Naive B cell (primary cell): Measurements from ENCODE around the gene DCBLD2. TPM values are rescaled to one million over a fixed set of nuclear protein-coding genes. Genes with fewer than 3 reads are reported as not detected.
A peak's percentile ranks its signal among the peaks of the same experiment; 100 is the strongest.

Source experiments
- ATAC-seq, 2 donors: fragments of 150-1000 bp; cut with Tn5 transposase; 2 replicates each; pipeline ENCODE4 v1.10.0; 2021; ENCODE audit warnings: low read depth in 2 of 2, mild to moderate bottlenecking in 2 of 2, moderate library complexity in 2 of 2
- DNase-seq: peaks from one replicate; pipeline ENCODE4 v3.0.0; 2022
- H3K27ac Mint-ChIP-seq, 6 donors: one replicate each; pipeline ENCODE4 v1.8.0; 2020 to 2022; ENCODE audit warnings: mild to moderate bottlenecking in 6 of 6, mixed read lengths in 6 of 6, moderate library complexity in 5 of 6, inconsistent platforms in 2 of 6
- H3K27me3 Mint-ChIP-seq, 3 donors: one replicate each; pipeline ENCODE4 v1.8.0; 2021 to 2022; ENCODE audit warnings: mixed read lengths in 3 of 3, mild to moderate bottlenecking in 1 of 3
- H3K36me3 Mint-ChIP-seq, 2 donors: one replicate each; pipeline ENCODE4 v1.8.0; 2020 to 2022; ENCODE audit warnings: mixed read lengths in 2 of 2, inconsistent platforms in 1 of 2, mild to moderate bottlenecking in 1 of 2
- H3K4me1 Mint-ChIP-seq, 3 donors: one replicate each; pipeline ENCODE4 v1.8.0; 2020 to 2022; ENCODE audit warnings: mixed read lengths in 3 of 3, inconsistent platforms in 1 of 3, mild to moderate bottlenecking in 1 of 3, moderate library complexity in 1 of 3
- H3K4me3 Mint-ChIP-seq, 8 donors: one replicate each; pipeline ENCODE4 v1.8.0; 2020 to 2022; ENCODE audit warnings: mild to moderate bottlenecking in 8 of 8, mixed read lengths in 8 of 8, moderate library complexity in 8 of 8, inconsistent platforms in 2 of 8
- H3K9me3 Mint-ChIP-seq, 7 donors: one replicate each; pipeline ENCODE4 v1.8.0; 2020 to 2022; ENCODE audit warnings: mixed read lengths in 7 of 7, mild to moderate bottlenecking in 5 of 7, inconsistent platforms in 2 of 7, moderate library complexity in 1 of 7
- polyA plus RNA-seq, 6 donors: library from polyadenylated mRNA; unstranded; fragments of 300-500 nt; fragmentation: Illumina TruSeq; gene quantifications; one replicate each; pipeline ENCODE4 v1.2.3, GENCODE V29; 2021; ENCODE audit warnings: low read depth in 6 of 6

The DCBLD2 gene
- polyA plus RNA-seq, 6 donors from 2014 or later = 0.27 to 2.7 (median 1.7) TPM; not detected in 1

GRCh38 chr3:98791341-98792325 lies 109.9 kb downstream of the DCBLD2 start:
- no peaks in the 10 kb centered on the region for H3K9me3 Mint-ChIP-seq
- no peak overlapping the region for H3K4me3 Mint-ChIP-seq
- no peaks in the 10 kb centered on the region for H3K27me3 Mint-ChIP-seq
- H3K4me1 Mint-ChIP-seq = no peaks in the 10 kb centered on the region
- ATAC-seq (no peak), DNase-seq (no peak)
- no peak overlapping the region for H3K27ac Mint-ChIP-seq
- no peaks in the 10 kb centered on the region for H3K36me3 Mint-ChIP-seq

- Mint-ChIP-seq H3K27ac (peak overlapping the region in 2 of 6 donors; percentile 25 to 49), H3K4me3 (no peak overlapping the region), H3K4me1 (no peaks in the 10 kb centered on the region), H3K36me3 (no peaks in the 10 kb centered on the region), H3K9me3 (no peaks in the 10 kb centered on the region), H3K27me3 (no peaks in the 10 kb centered on the region)
- ATAC-seq = no peak
- no peak for DNase-seq
Measured at GRCh38 chr3:98788651-98789050, 112.8 kb downstream of the DCBLD2 start.

GRCh38 chr3:98787181-98787580 lies 114.3 kb downstream of the DCBLD2 start:
- Mint-ChIP-seq H3K36me3 (no peaks in the 10 kb centered on the region), H3K4me3 (no peak overlapping the region), H3K4me1 (peaks cover 0 to 3% (median 0%) of the 10 kb centered on the region in 3 donors), H3K27me3 (no peaks in the 10 kb centered on the region), H3K27ac (no peak overlapping the region), H3K9me3 (no peaks in the 10 kb centered on the region)
- ATAC-seq (no peak), DNase-seq (no peak)

- Mint-ChIP-seq H3K4me1 (peaks cover 0 to 3% (median 0%) of the 10 kb centered on the region in 3 donors), H3K27me3 (no peaks in the 10 kb centered on the region), H3K36me3 (no peaks in the 10 kb centered on the region), H3K27ac (no peak overlapping the region), H3K9me3 (no peaks in the 10 kb centered on the region), H3K4me3 (no peak overlapping the region)
- ATAC-seq = no peak
- no peak for DNase-seq
Measured at GRCh38 chr3:98786364-98787006, 115.0 kb downstream of the DCBLD2 start.

- Mint-ChIP-seq H3K27me3 (no peaks in the 10 kb centered on the region), H3K4me1 (peaks cover 0 to 3% (median 0%) of the 10 kb centered on the region in 3 donors), H3K27ac (no peak overlapping the region), H3K9me3 (no peaks in the 10 kb centered on the region), H3K36me3 (no peaks in the 10 kb centered on the region), H3K4me3 (no peak overlapping the region)
- DNase-seq (no peak), ATAC-seq (no peak)
Measured at GRCh38 chr3:98784666-98785600, 116.6 kb downstream of the DCBLD2 start.

- no peak for DNase-seq
- Mint-ChIP-seq H3K4me1 (peaks cover 0 to 3% (median 0%) of the 10 kb centered on the region in 3 donors), H3K9me3 (no peaks in the 10 kb centered on the region), H3K27me3 (no peaks in the 10 kb centered on the region), H3K4me3 (no peak overlapping the region), H3K36me3 (no peaks in the 10 kb centered on the region), H3K27ac (peak overlapping the region in 1 of 6 donors; percentile 22)
- ATAC-seq = no peak
Measured at GRCh38 chr3:98784042-98784441, 117.5 kb downstream of the DCBLD2 start.

- ATAC-seq = no peak
- H3K36me3 Mint-ChIP-seq = no peaks in the 10 kb centered on the region
- H3K27ac Mint-ChIP-seq = no peak overlapping the region
Measured at GRCh38 chr3:98782824-98783500, 118.5 kb downstream of the DCBLD2 start.

GRCh38 chr3:98780343-98780742 lies 121.2 kb downstream of the DCBLD2 start:
- Mint-ChIP-seq H3K4me3 (no peak overlapping the region), H3K27me3 (peaks cover 0 to 4% (median 0%) of the 10 kb centered on the region in 3 donors), H3K36me3 (no peaks in the 10 kb centered on the region), H3K9me3 (no peaks in the 10 kb centered on the region), H3K4me1 (peaks cover 0 to 3% (median 0%) of the 10 kb centered on the region in 3 donors), H3K27ac (no peak overlapping the region)
- no peak for ATAC-seq
- DNase-seq = no peak

More at GRCh38 chr3:98782824-98783500, 118.5 kb downstream of the DCBLD2 start:
- H3K4me3 Mint-ChIP-seq = no peak overlapping the region
- peaks cover 0 to 2% (median 0%) of the 10 kb centered on the region in 3 donors for H3K27me3 Mint-ChIP-seq
- H3K4me1 Mint-ChIP-seq = peaks cover 0 to 3% (median 0%) of the 10 kb centered on the region in 3 donors
- no peaks in the 10 kb centered on the region for H3K9me3 Mint-ChIP-seq
- DNase-seq = no peak

GRCh38 chr3:98779541-98780335 lies 121.8 kb downstream of the DCBLD2 start:
- no peak for ATAC-seq
- Mint-ChIP-seq H3K9me3 (no peaks in the 10 kb centered on the region), H3K27ac (no peak overlapping the region), H3K27me3 (peaks cover 0 to 4% (median 0%) of the 10 kb centered on the region in 3 donors), H3K4me1 (peaks cover 0 to 3% (median 0%) of the 10 kb centered on the region in 3 donors), H3K36me3 (no peaks in the 10 kb centered on the region), H3K4me3 (no peak overlapping the region)
- no peak for DNase-seq

GRCh38 chr3:98778852-98779413 lies 122.6 kb downstream of the DCBLD2 start:
- Mint-ChIP-seq H3K27me3 (peaks cover 0 to 4% (median 0%) of the 10 kb centered on the region in 3 donors), H3K27ac (no peak overlapping the region), H3K36me3 (no peaks in the 10 kb centered on the region), H3K9me3 (no peaks in the 10 kb centered on the region), H3K4me1 (peaks cover 0 to 3% (median 0%) of the 10 kb centered on the region in 3 donors), H3K4me3 (no peak overlapping the region)
- DNase-seq (no peak), ATAC-seq (no peak)

- Mint-ChIP-seq H3K4me1 (peaks cover 0 to 3% (median 0%) of the 10 kb centered on the region in 3 donors), H3K9me3 (no peaks in the 10 kb centered on the region), H3K27me3 (peaks cover 0 to 4% (median 0%) of the 10 kb centered on the region in 3 donors), H3K4me3 (no peak overlapping the region), H3K27ac (no peak overlapping the region), H3K36me3 (no peaks in the 10 kb centered on the region)
- DNase-seq = no peak
- no peak for ATAC-seq
Measured at GRCh38 chr3:98778383-98778782, 123.1 kb downstream of the DCBLD2 start.

- peaks cover 0 to 4% (median 0%) of the 10 kb centered on the region in 3 donors for H3K27me3 Mint-ChIP-seq
Measured at GRCh38 chr3:98777801-98778220, 123.7 kb downstream of the DCBLD2 start.

More at GRCh38 chr3:98777801-98778220, 123.7 kb downstream of the DCBLD2 start:
- no peaks in the 10 kb centered on the region for H3K9me3 Mint-ChIP-seq
- no peaks in the 10 kb centered on the region for H3K4me1 Mint-ChIP-seq
- no peak overlapping the region for H3K4me3 Mint-ChIP-seq
- no peaks in the 10 kb centered on the region for H3K36me3 Mint-ChIP-seq
- ATAC-seq (no peak), DNase-seq (no peak)
- no peak overlapping the region for H3K27ac Mint-ChIP-seq
